SU-DHL-6 (cell line): ENCODE measurements around the gene PKM.

Experiments used
- H2AFZ ChIP-seq: fragments of 200-600 bp; sonication (generic); 2 replicates; pipeline ENCODE4 v1.6.1; 2014; ENCODE audit warnings: low read depth, mild to moderate bottlenecking, moderate library complexity, mixed read lengths, antibody characterized with exemption, low read length; ENCODE audit not compliant: severe bottlenecking
- H3F3A ChIP-seq: fragments of 200-600 bp; shearing (Covaris generic); 2 replicates; pipeline ENCODE4 v1.6.0; 2016; ENCODE audit warnings: antibody characterized with exemption, mild to moderate bottlenecking; ENCODE audit not compliant: insufficient read depth
- H3K27ac ChIP-seq: fragments of 200-600 bp; sonication (generic); 2 replicates; pipeline ENCODE4 v1.5.1; 2016; ENCODE audit warnings: low read depth, mild to moderate bottlenecking, low read length, moderate library complexity, mixed read lengths
- H3K27me3 ChIP-seq: fragments of 200-600 bp; sonication (generic), shearing (Covaris generic); 2 replicates; pipeline ENCODE4 v1.6.0; 2014; ENCODE audit warnings: mild to moderate bottlenecking, low read length
- H3K36me3 ChIP-seq: fragments of 200-600 bp; sonication (generic); 2 replicates; pipeline ENCODE4 v1.6.1; 2014; ENCODE audit warnings: mild to moderate bottlenecking, low read length, mixed read lengths
- H3K4me2 ChIP-seq: fragments of 300-600, 200-600 bp; shearing (Covaris generic), sonication (generic); 2 replicates; pipeline ENCODE4 v1.6.0; 2014; ENCODE audit warnings: low read length, low read depth, mild to moderate bottlenecking; ENCODE audit not compliant: poor library complexity, severe bottlenecking
- H3K4me3 ChIP-seq: fragments of 200-600 bp; sonication (generic); 2 replicates; pipeline ENCODE4 v1.5.1; 2014; ENCODE audit warnings: antibody characterized with exemption, low read length, mild to moderate bottlenecking, mixed read lengths; ENCODE audit not compliant: insufficient read depth, poor library complexity, severe bottlenecking
- H3K79me2 ChIP-seq: fragments of 200-600 bp; sonication (generic); 2 replicates; pipeline ENCODE4 v1.6.1; 2014; ENCODE audit warnings: mild to moderate bottlenecking, low read length, moderate library complexity; ENCODE audit not compliant: insufficient read depth
- H3K9ac ChIP-seq: fragments of 200-600 bp; sonication (generic); 2 replicates; pipeline ENCODE4 v1.7.0; 2014; ENCODE audit warnings: mild to moderate bottlenecking, low read length
- H3K9me2 ChIP-seq: fragments of 200-600 bp; sonication (generic); replicated peaks from 2 replicates; pipeline ENCODE4 v1.6.1; 2014; ENCODE audit warnings: low read length; ENCODE audit not compliant: insufficient read depth
- H3K9me3 ChIP-seq: fragments of 200-600 bp; sonication (generic); 2 replicates; pipeline ENCODE4 v1.6.1; 2014; ENCODE audit warnings: low read length, mixed read lengths; ENCODE audit not compliant: insufficient read depth
- H4K20me1 ChIP-seq: fragments of 200-600 bp; sonication (generic); 2 replicates; pipeline ENCODE4 v1.6.1; 2014; ENCODE audit warnings: low read depth, mild to moderate bottlenecking, antibody characterized with exemption, low read length, moderate library complexity, mixed read lengths
- CTCF ChIP-seq: fragments of 200-600 bp; sonication (generic); IDR thresholded peaks from one replicate; pipeline ENCODE4 v1.5.1; 2017; ENCODE audit warnings: antibody characterized with exemption, mild to moderate bottlenecking, low read length, moderate library complexity; ENCODE audit not compliant: insufficient read depth, poor library complexity, severe bottlenecking
- EZH2phosphoT487 ChIP-seq: fragments of 200-600 bp; sonication (generic), shearing (Covaris generic); conservative IDR thresholded peaks from 2 replicates; pipeline ENCODE4 v1.6.1; 2018; ENCODE audit warnings: mild to moderate bottlenecking, antibody characterized with exemption, low read length, moderate library complexity, mixed read lengths

Gene PKM

DNA sequence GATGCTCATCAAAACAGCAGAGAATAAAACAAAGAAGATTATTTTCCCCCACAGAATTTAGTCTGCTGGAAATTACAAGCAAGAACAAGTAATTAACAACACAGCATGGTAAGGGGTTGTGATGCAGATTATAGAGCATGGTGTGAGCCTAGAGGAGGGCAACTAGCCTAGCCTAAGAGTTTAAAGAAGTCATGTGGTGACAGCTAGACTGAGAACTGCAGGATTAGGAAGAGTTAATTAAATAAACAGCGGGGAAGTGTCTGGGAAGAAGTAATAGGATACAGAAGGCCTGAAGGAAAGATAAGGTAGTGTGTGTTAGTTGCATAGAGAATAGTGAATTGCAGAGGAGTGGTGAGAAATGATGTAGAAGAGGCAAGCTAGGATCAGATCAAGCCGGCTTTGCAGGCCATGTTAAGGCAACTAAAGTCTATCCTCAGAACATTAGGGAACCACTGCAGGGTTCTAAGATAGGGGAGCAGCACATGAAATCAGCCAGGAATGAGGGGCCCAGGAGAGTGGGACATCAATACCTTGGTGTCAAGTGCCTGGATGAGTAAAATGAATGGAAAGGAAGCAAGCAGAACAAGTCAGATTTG, 11.9 kb upstream of the PKM start:
- Histone ChIP-seq H3K27ac (no peak overlapping the region), H3K9ac (no peak overlapping the region), H3F3A (no peaks in the 10 kb centered on the region), H2AFZ (no peak overlapping the region), H3K9me2 (no peaks in the 10 kb centered on the region), H3K79me2 (no peaks in the 10 kb centered on the region), H3K4me2 (no peak overlapping the region), H3K9me3 (no peaks in the 10 kb centered on the region), H3K36me3 (no peaks in the 10 kb centered on the region), H3K4me3 (no peak overlapping the region), H3K27me3 (no peaks in the 10 kb centered on the region), H4K20me1 (no peaks in the 10 kb centered on the region)
- TF ChIP-seq CTCF: no peak

GRCh38 chr15:72239652-72240051, 8.7 kb upstream of the PKM start:
- H3K4me2 ChIP-seq: no peak overlapping the region
- no peak for TF ChIP-seq EZH2phosphoT487
- no peak for TF ChIP-seq CTCF
- no peaks in the 10 kb centered on the region for H3K9me2 ChIP-seq
- no peak overlapping the region for H3K4me3 ChIP-seq
- H3F3A ChIP-seq: no peaks in the 10 kb centered on the region
- H4K20me1 ChIP-seq: no peaks in the 10 kb centered on the region
- no peaks in the 10 kb centered on the region for H3K79me2 ChIP-seq
- H3K27ac ChIP-seq: no peak overlapping the region
- H3K36me3 ChIP-seq: no peaks in the 10 kb centered on the region
- H3K9ac ChIP-seq: no peak overlapping the region
- H2AFZ ChIP-seq: no peak overlapping the region
- H3K9me3 ChIP-seq: no peaks in the 10 kb centered on the region
- no peaks in the 10 kb centered on the region for H3K27me3 ChIP-seq

GRCh38 chr15:72238586-72238985, 7.6 kb upstream of the PKM start:
- no peaks in the 10 kb centered on the region for H3K79me2 ChIP-seq
- H2AFZ ChIP-seq: no peak overlapping the region
- 0 out of 2 replicates have a peak, but pooled peaks cover 4% of the 10 kb centered on the region for H3F3A ChIP-seq
- no peak overlapping the region for H3K27ac ChIP-seq
- no peaks in the 10 kb centered on the region for H4K20me1 ChIP-seq
- H3K9ac ChIP-seq: no peak overlapping the region
- H3K9me2 ChIP-seq: no peaks in the 10 kb centered on the region
- H3K4me3 ChIP-seq: no peak overlapping the region
- no peaks in the 10 kb centered on the region for H3K27me3 ChIP-seq
- H3K9me3 ChIP-seq: no peaks in the 10 kb centered on the region
- no peak overlapping the region for H3K4me2 ChIP-seq
- TF ChIP-seq CTCF: no peak
- no peak for TF ChIP-seq EZH2phosphoT487
- no peaks in the 10 kb centered on the region for H3K36me3 ChIP-seq

DNA sequence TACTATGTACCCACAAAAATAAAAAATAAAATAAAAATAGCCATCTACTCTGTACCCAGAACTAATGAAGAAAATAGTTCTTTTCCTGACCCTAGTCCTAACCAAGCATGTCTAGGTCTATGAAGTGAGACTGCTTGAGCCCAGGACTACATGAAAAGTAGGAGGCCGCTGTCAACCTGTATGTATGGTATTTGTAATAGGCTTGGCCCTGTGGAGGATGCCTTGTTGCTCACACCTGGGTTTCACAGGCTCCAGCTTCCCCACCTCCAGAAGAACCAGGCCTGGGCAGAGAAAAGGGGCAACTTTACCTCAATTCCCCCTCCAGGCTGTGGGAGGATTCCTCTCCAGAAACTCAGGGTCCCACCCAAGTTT, 6.8 kb upstream of the PKM start:
- Histone ChIP-seq H3F3A (0 out of 2 replicates have a peak, but pooled peaks cover 4% of the 10 kb centered on the region), H3K79me2 (no peaks in the 10 kb centered on the region), H3K4me2 (no peak overlapping the region), H3K9me2 (no peaks in the 10 kb centered on the region), H3K4me3 (no peak overlapping the region), H3K9ac (no peak overlapping the region), H3K27me3 (no peaks in the 10 kb centered on the region), H3K9me3 (no peaks in the 10 kb centered on the region), H4K20me1 (no peaks in the 10 kb centered on the region), H3K27ac (no peak overlapping the region), H3K36me3 (no peaks in the 10 kb centered on the region), H2AFZ (no peak overlapping the region)
- TF ChIP-seq CTCF (no peak), EZH2phosphoT487 (no peak)
